HEK293 (cell line): Measurements from ENCODE around the gene TMEM247.

Experiments
- ZNF10 ChIP-seq: fragments of 450-650 bp; formaldehyde crosslinking; IDR thresholded peaks from 2 replicates; pipeline ENCODE4 v1.5.1; 2017; ENCODE audit warnings: missing biosample characterization, missing genetic modification characterization
- ZNF140 ChIP-seq: fragments of 450-650 bp; formaldehyde crosslinking; IDR thresholded peaks from 2 replicates; pipeline ENCODE4 v1.5.1; 2016; ENCODE audit warnings: missing biosample characterization, missing genetic modification characterization

GRCh38 chr2:46460241-46460921, 19.0 kb upstream of the TMEM247 start:
- TF ChIP-seq ZNF10 (tag by site-specific recombination) (no peak), ZNF140 (no peak)
